PFSK-1 (cell line): ENCODE measurements around the gene AKR1A1.

ENCODE experiments used
- FOXP2 ChIP-seq: optimal IDR thresholded peaks from 2 replicates; pipeline ENCODE3; 2011; ENCODE audit warnings: borderline replicate concordance, control low read depth, inconsistent platforms; ENCODE audit not compliant: insufficient read depth; ENCODE audit errors: extremely low read length, extremely low read depth
- POLR2AphosphoS5 ChIP-seq: IDR thresholded peaks from 2 replicates; pipeline ENCODE4 v1.6.1; 2012; ENCODE audit warnings: low read depth, mild to moderate bottlenecking, control low read depth, low read length, moderate library complexity
- SIN3A ChIP-seq: IDR thresholded peaks from 2 replicates; pipeline ENCODE4 v1.6.1; 2012; ENCODE audit warnings: mild to moderate bottlenecking, low read length, moderate library complexity, borderline replicate concordance; ENCODE audit not compliant: insufficient read depth
- TAF1 ChIP-seq: IDR thresholded peaks from 2 replicates; pipeline ENCODE4 v1.6.1; 2012; ENCODE audit warnings: low read length, control low read depth, borderline replicate concordance; ENCODE audit not compliant: insufficient read depth
- TF ChIP-seq, protein P1 (sequence below), 2 experiments: IDR thresholded peaks; 2 replicates each; pipeline versions ENCODE4 v1.6.1 to v1.8.0; 2011 to 2012; ENCODE audit warnings: low read depth in 2 of 2, low read length in 2 of 2, control low read depth in 1 of 2, inconsistent platforms in 1 of 2, mild to moderate bottlenecking in 1 of 2, moderate library complexity in 1 of 2; ENCODE audit not compliant: insufficient read depth in 1 of 2

AKR1A1 gene

DNA sequence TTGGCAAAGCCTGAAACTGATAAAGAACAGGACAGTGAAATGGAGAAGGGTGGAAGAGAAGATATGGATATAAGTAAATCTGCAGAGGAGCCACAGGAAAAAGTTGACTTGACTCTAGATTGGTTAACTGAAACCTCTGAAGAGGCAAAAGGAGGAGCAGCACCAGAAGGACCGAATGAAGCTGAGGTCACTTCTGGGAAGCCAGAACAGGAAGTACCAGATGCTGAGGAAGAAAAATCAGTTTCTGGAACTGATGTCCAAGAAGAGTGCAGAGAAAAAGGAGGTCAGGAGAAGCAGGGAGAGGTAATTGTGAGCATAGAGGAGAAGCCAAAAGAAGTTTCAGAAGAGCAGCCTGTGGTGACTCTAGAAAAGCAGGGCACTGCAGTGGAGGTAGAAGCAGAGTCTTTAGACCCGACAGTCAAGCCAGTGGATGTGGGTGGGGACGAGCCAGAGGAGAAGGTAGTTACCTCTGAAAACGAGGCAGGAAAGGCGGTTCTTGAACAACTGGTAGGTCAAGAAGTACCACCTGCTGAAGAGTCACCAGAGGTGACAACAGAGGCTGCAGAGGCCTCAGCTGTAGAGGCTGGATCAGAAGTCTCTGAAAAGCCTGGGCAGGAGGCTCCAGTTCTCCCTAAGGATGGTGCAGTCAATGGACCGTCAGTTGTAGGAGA is 56.9 kb downstream of the AKR1A1 start:
- TF ChIP-seq, protein P1, sequence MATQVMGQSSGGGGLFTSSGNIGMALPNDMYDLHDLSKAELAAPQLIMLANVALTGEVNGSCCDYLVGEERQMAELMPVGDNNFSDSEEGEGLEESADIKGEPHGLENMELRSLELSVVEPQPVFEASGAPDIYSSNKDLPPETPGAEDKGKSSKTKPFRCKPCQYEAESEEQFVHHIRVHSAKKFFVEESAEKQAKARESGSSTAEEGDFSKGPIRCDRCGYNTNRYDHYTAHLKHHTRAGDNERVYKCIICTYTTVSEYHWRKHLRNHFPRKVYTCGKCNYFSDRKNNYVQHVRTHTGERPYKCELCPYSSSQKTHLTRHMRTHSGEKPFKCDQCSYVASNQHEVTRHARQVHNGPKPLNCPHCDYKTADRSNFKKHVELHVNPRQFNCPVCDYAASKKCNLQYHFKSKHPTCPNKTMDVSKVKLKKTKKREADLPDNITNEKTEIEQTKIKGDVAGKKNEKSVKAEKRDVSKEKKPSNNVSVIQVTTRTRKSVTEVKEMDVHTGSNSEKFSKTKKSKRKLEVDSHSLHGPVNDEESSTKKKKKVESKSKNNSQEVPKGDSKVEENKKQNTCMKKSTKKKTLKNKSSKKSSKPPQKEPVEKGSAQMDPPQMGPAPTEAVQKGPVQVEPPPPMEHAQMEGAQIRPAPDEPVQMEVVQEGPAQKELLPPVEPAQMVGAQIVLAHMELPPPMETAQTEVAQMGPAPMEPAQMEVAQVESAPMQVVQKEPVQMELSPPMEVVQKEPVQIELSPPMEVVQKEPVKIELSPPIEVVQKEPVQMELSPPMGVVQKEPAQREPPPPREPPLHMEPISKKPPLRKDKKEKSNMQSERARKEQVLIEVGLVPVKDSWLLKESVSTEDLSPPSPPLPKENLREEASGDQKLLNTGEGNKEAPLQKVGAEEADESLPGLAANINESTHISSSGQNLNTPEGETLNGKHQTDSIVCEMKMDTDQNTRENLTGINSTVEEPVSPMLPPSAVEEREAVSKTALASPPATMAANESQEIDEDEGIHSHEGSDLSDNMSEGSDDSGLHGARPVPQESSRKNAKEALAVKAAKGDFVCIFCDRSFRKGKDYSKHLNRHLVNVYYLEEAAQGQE (IDR thresholded peaks at IDR 0.05; ENCODE audit: insufficient read depth in 1 of 2, low read depth in 2 of 2, low read length in 2 of 2): no peak
- TF ChIP-seq POLR2AphosphoS5 (no peak), FOXP2 (no peak), SIN3A (no peak), TAF1 (no peak)

DNA sequence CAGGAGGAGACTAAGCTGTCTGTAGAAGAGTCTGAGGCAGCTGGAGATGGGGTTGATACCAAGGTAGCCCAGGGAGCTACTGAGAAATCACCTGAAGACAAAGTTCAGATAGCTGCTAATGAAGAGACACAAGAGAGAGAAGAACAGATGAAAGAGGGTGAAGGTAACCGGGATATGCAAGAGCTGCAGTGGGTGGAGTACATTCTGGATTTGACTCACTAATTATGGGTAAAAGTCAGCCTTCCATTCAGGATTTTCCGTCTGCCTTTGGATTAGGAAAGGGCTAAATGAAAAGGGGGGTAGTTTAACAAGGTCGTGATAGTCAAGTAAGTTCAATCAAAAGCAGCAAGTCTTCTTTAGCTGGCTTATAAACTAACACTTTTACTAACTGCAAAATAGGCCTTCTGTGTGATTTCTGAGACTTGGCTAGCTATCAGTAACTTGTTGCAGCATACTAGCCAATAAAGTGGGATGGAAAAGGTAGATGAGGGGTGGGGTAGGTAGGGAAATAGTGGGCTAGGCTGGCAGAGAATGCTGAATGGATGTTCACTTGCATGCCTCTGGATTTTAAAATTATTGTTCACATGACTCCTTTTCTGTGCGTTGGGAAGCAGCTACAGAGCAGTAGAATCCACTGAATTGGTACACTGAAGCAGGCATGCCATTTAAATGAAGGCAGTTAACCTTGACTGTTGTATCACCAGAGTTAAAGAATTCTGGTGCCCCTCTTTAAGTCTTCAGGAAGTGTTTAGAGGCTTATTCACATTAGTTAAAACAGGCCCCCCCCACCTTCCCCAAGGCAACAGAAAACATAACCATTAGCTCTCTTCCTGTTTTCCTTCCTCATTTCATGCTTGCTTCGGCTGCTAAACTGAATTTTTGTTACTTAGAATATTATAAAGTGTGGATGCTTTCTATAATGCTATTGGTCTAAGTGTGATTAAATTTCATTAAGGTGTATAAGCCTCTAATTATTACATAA is 57.8 kb downstream of the AKR1A1 start:
- TF ChIP-seq FOXP2 (no peak), SIN3A (no peak), TAF1 (no peak), POLR2AphosphoS5 (no peak)
- TF ChIP-seq, protein P1 (IDR thresholded peaks at IDR 0.05; ENCODE audit: insufficient read depth in 1 of 2, low read depth in 2 of 2, low read length in 2 of 2): no peak

DNA sequence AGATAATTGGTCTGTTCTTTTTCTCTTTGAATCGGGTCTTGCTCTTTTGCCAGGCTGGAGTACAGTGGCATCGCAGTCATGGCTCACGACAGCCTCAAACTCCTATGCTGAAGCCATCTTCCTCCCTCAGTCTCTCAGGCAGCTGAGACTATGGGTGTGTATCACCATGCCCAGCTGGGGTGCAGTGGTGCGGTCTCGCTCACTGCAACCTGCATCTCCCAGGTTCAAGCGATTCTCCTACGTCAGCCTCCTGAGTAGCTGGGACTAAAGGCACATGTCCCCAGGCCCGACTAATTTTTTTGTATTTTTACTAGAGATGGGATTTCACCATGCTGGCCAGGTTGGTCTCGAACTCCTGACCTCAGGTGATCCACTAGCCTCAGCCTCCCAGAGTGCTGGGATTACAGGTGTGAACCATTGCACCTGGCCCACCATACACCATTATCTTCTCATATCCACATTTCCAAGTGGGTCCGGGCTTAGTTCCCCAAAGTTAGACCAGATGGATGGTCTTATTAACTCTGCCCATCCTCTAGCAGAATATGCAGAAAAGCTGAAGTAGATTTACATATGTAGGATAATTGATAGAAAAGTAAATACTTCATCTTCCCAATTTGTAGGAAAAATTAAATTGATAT is 60.1 kb downstream of the AKR1A1 start:
- TF ChIP-seq POLR2AphosphoS5 (no peak), TAF1 (no peak), FOXP2 (no peak), SIN3A (no peak)
- TF ChIP-seq, protein P1 (IDR thresholded peaks at IDR 0.05; ENCODE audit: insufficient read depth in 1 of 2, low read depth in 2 of 2, low read length in 2 of 2): no peak

GRCh38 chr1:45612941-45613579 is 62.4 kb downstream of the AKR1A1 start:
- no peak for TF ChIP-seq FOXP2
- no peak for TF ChIP-seq SIN3A
- no peak for TF ChIP-seq TAF1
- no peak for TF ChIP-seq POLR2AphosphoS5
- TF ChIP-seq, protein P1 (IDR thresholded peaks at IDR 0.05; ENCODE audit: insufficient read depth in 1 of 2, low read depth in 2 of 2, low read length in 2 of 2): no peak
